Fibroblast of peridontal ligament (primary cell): Measurements from ENCODE around the gene TCN1.
"Not testable (repeated sequence)": the region's sequence is repeated elsewhere in the genome, so short reads cannot be mapped to it uniquely, and the experiment has no call there.

ENCODE experiments used
- DNase-seq: peaks from one replicate; pipeline ENCODE4 v3.0.0-alpha.2; 2010; ENCODE audit errors: extremely low read depth

TCN1 gene

GRCh38 chr11:59866397-59866796 lies at the start of gene TCN1:
TSS of gene TCN1 (minus strand) at chr11:59866487. CDS start at chr11:59866470, 17 bp downstream.
- no peak for DNase-seq

DNA sequence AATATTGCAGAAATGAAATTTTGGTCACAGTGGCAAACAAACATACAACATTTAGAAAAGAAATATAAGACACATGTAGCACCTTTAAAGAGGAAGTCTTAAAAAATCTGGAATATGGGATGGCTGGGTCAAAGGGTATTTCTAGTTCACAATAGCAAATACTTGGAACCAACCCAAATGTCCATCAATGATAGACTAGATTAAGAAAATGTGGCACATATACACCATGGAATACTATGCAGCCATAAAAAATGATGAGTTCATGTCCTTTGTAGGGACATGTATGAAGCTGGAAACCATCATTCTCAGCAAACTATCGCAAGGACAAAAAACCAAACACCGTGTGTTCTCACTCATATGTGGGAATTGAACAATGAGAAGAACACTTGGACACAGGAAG lies 37.3 kb upstream of the TCN1 start:
- DNase-seq = not testable (repeated sequence)

GRCh38 chr11:59901306-59901705 lies 35.0 kb upstream of the TCN1 start:
- no peak for DNase-seq

- DNase-seq = no peak
Measured at GRCh38 chr11:59900366-59901126, 34.3 kb upstream of the TCN1 start.

- no peak for DNase-seq
Measured at GRCh38 chr11:59899532-59899931, 33.2 kb upstream of the TCN1 start.

- no peak for DNase-seq
Measured at GRCh38 chr11:59898650-59899049, 32.4 kb upstream of the TCN1 start.

DNA sequence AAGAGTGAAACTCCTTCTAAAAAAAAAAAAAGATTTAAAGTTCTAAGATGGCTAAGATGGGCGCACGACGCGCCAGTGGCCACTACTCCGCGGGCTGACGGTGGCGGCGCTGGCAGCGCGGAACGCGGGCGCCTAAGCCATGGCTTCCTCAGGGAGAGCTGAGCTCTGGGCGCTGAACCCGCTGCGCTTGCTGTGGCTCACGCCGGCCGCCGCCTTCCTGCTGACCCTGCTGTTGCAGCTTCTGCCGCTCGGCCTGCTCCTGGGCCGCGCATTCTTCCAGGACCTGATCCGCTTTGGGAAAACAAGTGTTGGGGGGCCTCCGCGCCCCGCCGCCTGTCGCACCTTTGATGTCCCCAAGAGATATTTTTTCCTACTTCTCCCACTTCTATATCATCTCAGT lies 31.8 kb upstream of the TCN1 start:
- no peak for DNase-seq

GRCh38 chr11:59894616-59895015 lies 28.3 kb upstream of the TCN1 start:
- no peak for DNase-seq

GRCh38 chr11:59891781-59892181 lies 25.5 kb upstream of the TCN1 start:
- DNase-seq = no peak

DNA sequence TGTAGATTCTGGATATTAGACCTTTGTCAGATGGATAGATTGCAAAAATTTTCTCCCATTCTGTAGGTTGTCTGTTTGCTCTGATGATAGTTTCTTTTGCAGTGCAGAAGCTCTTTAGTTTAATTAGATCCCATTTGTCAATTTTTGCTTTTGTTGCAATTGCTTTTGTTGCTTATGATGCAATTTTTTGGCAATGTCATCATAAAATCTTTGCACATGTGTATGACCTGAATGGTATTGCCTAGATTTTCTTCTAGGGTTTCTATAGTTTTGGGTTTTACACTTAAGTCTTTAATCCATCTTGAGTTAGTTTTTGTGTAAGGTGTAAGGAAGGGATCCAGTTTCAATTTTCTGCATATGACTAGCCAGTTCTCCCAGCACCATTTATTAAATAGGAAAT lies 20.9 kb upstream of the TCN1 start:
- DNase-seq = not testable (repeated sequence)

DNA sequence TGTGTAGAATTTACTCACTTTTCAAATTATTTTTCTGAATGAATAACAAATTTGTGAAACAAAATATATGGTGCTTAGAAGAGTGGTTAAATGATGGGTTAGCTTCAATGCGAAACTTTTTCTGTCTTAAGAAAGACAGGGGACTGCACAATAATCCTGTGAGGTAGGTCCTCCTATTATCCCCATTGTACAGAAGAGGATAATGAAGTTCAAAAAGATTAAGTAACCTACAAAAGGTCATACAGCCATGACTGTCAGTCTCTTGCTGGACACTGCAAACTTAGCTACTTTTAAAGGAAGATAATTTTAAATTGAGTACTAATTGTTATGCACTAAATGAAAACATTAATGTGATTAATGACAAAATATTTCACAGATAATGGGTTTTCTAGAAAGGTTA lies 17.3 kb upstream of the TCN1 start:
- DNase-seq = no peak

DNA sequence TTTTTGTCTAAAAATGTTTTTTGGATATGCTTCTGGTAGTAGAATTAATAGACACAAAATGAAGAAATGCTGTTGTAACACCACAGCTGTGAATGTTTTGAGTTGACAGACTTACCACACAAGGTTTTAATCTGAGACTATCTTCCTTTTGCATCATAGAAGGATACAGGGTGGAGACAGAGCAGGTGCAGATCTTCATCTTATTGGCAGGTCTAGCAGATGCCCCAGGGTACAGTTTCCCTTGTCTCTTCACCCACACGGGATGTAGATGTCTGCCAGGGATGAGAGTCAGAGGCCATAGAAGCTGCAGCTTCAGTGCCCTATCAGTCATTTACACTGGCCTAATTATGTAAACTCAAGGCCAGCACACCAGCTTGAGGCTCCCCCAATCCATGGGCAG lies 13.3 kb upstream of the TCN1 start:
- no peak for DNase-seq

DNA sequence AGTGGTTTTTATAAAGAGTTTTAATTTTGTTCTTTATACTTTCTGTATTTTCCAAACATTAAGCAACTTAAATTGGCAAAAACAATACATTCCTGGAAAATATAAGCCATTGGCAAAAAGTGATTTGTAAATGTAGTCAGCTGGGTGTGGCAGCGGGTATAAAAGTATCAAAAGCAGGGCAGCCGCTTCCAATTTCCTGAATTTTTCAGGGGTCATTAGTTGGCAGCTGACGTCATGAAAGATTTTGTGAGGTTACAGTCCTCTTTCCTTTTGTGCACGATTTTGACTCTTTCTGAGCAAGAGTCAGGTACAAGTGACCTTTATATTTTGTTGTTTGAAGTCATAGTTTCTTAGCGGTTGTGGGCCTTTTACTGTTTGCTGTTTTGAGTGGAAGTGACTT lies 12.3 kb upstream of the TCN1 start, which contains the start of gene OOSP3:
OOSP3 (plus strand) TSS at position 208 of the 400 bp plus-strand sequence; CDS start at position 235, 27 bp downstream.
- DNase-seq = no peak

DNA sequence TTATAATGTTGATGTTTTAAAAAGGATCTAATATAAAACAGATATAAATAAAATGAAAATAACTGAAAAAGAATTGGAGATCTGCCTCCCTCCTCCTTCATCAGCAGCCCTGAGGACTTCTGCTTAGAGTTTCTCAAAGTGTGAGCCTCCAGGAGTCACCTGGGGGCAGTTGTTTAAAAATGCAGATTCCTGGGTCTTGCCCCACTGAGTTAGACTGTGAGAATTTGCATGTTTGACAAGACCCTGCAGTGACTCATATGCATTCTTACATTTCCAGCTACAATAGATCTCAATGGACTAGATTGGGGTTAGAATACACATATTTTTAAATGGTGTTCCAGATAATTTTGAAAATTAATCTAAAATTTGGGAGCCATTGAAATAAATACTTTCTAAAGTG lies 11.5 kb upstream of the TCN1 start:
- no peak for DNase-seq

GRCh38 chr11:59877325-59877724 lies 11.0 kb upstream of the TCN1 start:
- DNase-seq = no peak

DNA sequence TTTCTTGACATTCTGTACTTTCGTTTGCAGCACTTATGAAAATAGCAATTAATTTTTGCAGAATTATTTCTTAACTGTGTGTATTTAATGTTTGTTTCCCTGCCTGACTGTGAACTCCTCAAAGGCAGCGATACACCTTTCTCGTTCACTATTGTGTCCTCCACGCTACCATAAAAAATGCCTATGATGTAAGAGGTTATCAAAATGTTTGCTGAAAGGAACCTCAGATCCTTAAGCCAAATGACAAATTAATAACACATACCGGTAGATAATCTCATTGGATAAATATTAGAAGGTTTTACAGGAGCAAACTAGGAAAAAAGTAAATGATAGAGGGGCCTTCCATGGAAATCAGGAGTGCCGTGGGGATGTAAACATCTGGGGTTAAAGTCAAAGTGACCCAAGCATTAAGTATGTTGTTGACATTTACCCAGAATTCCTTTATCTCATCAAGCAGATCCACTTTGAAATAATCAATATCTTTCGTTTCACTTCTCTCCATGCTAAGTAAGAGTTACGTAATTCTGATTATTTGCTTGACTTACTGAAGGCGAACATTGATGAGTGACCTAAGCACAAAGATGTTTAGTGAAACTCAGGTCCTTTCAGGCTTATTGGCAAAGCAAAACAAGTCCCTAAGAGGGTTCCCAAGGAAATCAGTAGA lies 9.7 kb upstream of the TCN1 start:
- no peak for DNase-seq

DNA sequence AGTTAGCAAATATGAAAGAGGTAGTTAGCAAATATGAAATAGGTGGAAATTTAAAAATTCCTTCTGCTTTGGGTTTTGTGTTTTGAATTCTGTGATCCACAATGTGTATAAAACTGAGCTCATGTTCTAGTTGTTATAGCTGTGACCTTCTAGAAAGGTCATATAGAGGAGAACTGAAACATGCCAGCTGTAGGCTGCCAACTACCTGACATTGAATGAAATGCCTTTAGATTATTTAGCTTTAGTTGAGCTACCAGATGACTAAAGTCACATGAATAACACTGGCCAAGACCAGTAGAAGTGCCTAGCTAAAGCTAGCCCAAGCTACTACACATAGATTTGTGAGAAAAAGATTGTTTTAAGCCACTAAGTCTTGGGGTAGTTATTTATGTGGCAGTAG lies 5.8 kb upstream of the TCN1 start:
- DNase-seq = no peak

DNA sequence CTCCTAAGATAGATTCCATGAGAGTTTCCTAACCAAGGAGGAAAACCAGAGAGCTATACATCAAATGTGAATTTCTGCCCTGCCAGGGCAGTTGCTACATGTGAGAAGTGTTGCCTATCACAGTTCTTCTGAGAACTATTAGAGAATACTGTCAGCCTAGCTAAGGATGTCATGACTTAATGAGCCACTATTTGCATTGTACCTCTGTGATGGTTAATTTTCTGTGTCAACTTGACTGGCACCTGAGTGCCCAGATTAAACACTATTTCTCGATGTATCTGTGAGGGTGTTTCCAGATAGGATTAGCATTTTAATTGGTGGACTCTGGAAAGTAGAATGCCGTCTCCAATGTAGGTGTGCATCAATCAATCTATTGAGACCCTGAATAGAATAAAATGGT lies 1.7 kb upstream of the TCN1 start:
- no peak for DNase-seq

DNA sequence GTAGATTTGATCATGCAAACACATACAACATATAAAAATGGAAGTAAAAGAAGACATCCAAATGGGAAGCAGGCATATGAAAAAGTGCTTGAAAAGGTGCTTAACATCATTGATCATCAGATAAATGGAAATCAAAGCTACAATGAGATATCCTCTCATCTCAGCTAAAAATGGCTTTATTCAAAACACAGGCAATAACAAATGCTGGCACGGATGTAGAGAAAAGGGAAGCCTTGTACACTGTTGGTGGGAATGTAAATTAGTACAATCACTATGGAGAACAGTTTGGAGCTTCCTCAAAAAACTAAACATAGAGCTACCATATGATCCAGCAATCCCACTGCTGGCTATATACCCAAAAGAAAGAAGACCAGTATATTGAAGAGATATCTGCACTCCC lies 549 bp upstream of the TCN1 start:
- DNase-seq = no peak

DNA sequence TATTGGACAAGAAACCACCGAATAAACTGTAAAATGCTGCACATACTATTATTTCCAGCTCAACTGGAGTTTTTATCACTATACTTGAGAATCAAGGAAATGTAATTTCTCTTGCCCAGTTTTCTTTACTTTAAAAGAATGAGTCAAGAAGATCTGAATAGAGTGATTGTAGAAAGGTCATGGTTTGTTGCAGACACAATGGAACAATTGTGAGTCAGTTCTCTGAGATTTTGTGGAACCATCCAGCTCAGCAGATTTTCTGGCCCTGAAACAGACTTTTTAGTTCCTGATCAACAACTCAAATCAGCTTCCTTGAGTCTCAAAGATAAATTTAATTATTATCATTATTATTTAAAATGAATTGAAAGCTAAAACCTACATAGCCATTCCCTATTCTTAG lies 1.3 kb downstream of the TCN1 start:
- no peak for DNase-seq

DNA sequence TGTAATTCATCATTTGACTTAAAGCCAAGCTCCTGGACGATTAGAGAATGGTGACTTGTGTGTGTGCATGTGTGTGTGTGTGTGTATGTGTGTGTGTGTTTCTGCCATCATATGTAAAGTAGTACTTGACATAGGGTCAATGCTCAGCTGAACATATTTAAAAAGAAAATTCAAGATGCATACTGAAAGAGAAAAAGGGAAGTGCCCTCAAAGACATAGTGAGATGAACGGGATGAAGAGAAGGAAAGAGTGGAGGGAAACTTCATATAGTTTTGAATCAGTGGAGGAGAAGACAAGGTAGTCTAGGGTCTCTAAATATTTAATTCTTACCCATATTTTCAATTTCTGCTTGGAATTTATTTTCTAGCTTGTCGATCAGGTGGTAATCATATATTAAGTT lies 4.0 kb downstream of the TCN1 start:
- DNase-seq = no peak

DNA sequence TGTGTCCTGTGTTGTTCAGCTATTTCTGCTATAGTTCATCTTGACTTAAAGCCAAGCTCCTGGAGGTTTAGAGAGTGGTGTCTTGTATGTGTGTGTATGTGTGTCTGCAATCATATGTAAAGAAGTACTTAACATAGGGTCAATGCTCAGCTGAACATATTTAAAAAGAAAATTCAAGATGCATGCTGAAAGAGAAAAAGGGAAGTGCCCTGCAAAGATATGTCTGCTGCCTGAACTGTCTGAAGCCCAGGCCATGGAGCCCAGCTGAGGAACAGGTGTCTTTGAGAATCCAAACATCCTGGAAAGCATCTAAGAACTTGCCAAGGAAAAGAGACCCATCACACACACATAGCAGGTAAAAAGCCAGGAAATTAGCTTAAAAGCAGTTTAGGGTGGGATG lies 6.6 kb downstream of the TCN1 start:
- no peak for DNase-seq
